HepG2 (cell line): Measurements from ENCODE around the gene TF. TPM values are rescaled to one million over a fixed set of nuclear protein-coding genes. Genes with fewer than 3 reads are reported as not detected.

ENCODE experiments used
- CC2D1A ChIP-seq: sonication (generic); formaldehyde crosslinking; IDR thresholded peaks from 2 replicates; pipeline ENCODE4 v1.8.1; 2023; ENCODE audit warnings: mild to moderate bottlenecking, missing genetic modification reagents
- CENPT ChIP-seq: sonication (generic); formaldehyde crosslinking; IDR thresholded peaks from 2 replicates; pipeline ENCODE4 v1.8.0; 2022; ENCODE audit warnings: low read depth, mild to moderate bottlenecking, moderate library complexity, missing genetic modification reagents
- DNMT3B ChIP-seq: conservative IDR thresholded peaks from 2 replicates; pipeline ENCODE4 v1.6.1; 2016; ENCODE audit warnings: missing biosample characterization, control low read depth
- DR1 ChIP-seq: sonication (generic); formaldehyde crosslinking; IDR thresholded peaks from 2 replicates; pipeline ENCODE4 v1.8.0; 2021; ENCODE audit warnings: mild to moderate bottlenecking, missing genetic modification reagents, inconsistent platforms
- EED ChIP-seq: sonication (generic); formaldehyde crosslinking; IDR thresholded peaks from 2 replicates; pipeline ENCODE4 v1.5.0; 2020; ENCODE audit warnings: mild to moderate bottlenecking, missing genetic modification reagents
- GLI4 ChIP-seq: sonication (generic); formaldehyde crosslinking; IDR thresholded peaks from 2 replicates; pipeline ENCODE4 v1.5.1; 2020; ENCODE audit warnings: missing genetic modification reagents, mild to moderate bottlenecking, moderate library complexity, borderline replicate concordance
- KDM6A ChIP-seq: IDR thresholded peaks from 2 replicates; pipeline ENCODE4 v1.6.1; 2016; ENCODE audit warnings: low read depth
- MXI1 ChIP-seq: IDR thresholded peaks from 3 replicates; pipeline ENCODE4 v1.6.1; 2012; ENCODE audit warnings: low read depth, low read length, inconsistent platforms, borderline replicate concordance
- NFKB2 ChIP-seq: sonication (generic); formaldehyde crosslinking; IDR thresholded peaks from 2 replicates; pipeline ENCODE4 v1.4.0; 2020; ENCODE audit warnings: missing genetic modification reagents, borderline replicate concordance
- NR2C2 ChIP-seq: sonication (generic); formaldehyde crosslinking; IDR thresholded peaks from 2 replicates; pipeline ENCODE4 v1.4.0; 2020; ENCODE audit warnings: missing genetic modification reagents, mild to moderate bottlenecking, moderate library complexity, borderline replicate concordance
- PTBP1 ChIP-seq: fragments of 200-400 bp; formaldehyde crosslinking; IDR thresholded peaks from 2 replicates; pipeline ENCODE4 v1.6.1; 2018; ENCODE audit warnings: low read length, low read depth; ENCODE audit not compliant: poor library complexity, severe bottlenecking
- ZBTB21 ChIP-seq: sonication (generic); formaldehyde crosslinking; IDR thresholded peaks from 2 replicates; pipeline ENCODE4 v1.4.0; 2020; ENCODE audit warnings: missing genetic modification reagents
- ZMYM2 ChIP-seq: sonication (generic); formaldehyde crosslinking; IDR thresholded peaks from 2 replicates; pipeline ENCODE4 v1.8.0; 2022; ENCODE audit warnings: mild to moderate bottlenecking, missing genetic modification reagents
- ZNF160 ChIP-seq: sonication (generic); formaldehyde crosslinking; IDR thresholded peaks from 2 replicates; pipeline ENCODE4 v1.8.0; 2022; ENCODE audit warnings: mild to moderate bottlenecking, inconsistent platforms, missing genetic modification reagents
- ZNF260 ChIP-seq: sonication (generic); formaldehyde crosslinking; IDR thresholded peaks from 2 replicates; pipeline ENCODE4 v1.4.0; 2020; ENCODE audit warnings: missing genetic modification reagents, low read depth, mild to moderate bottlenecking, borderline replicate concordance
- ZNF329 ChIP-seq: sonication (generic); formaldehyde crosslinking; IDR thresholded peaks from 2 replicates; pipeline ENCODE4 v1.9.0; 2021; ENCODE audit warnings: low read depth, mild to moderate bottlenecking, missing genetic modification reagents
- ZNF33B ChIP-seq: sonication (generic); formaldehyde crosslinking; IDR thresholded peaks from 2 replicates; pipeline ENCODE4 v1.5.1; 2020; ENCODE audit warnings: mild to moderate bottlenecking, missing genetic modification reagents
- ZNF557 ChIP-seq: sonication (generic); formaldehyde crosslinking; IDR thresholded peaks from 2 replicates; pipeline ENCODE4 v1.4.0; 2020; ENCODE audit warnings: missing genetic modification reagents
- ZNF567 ChIP-seq: sonication (generic); formaldehyde crosslinking; IDR thresholded peaks from 2 replicates; pipeline ENCODE4 v1.8.1; 2023; ENCODE audit warnings: mild to moderate bottlenecking, missing genetic modification reagents, borderline replicate concordance
- ZNF570 ChIP-seq: sonication (generic); formaldehyde crosslinking; IDR thresholded peaks from 2 replicates; pipeline ENCODE4 v1.4.0; 2020; ENCODE audit warnings: mild to moderate bottlenecking, missing genetic modification reagents, borderline replicate concordance
- ZSCAN20 ChIP-seq: sonication (generic); formaldehyde crosslinking; IDR thresholded peaks from 2 replicates; pipeline ENCODE4 v1.4.0; 2020; ENCODE audit warnings: missing genetic modification reagents, mild to moderate bottlenecking, borderline replicate concordance
- polyA plus RNA-seq, 8 experiments: library from polyadenylated mRNA; depleted of rRNA in 3 of 8; stranded (reverse) in 7 of 8; unstranded in 1 of 8; fragments of >200 nt; fragmentation: Illumina TruSeq in 4 of 8; extraction: Trizol in 4 of 8; gene quantifications; 2 replicates each; pipeline versions ENCODE4 v1.2.1 to v1.2.3, GENCODE V29; 2011 to 2016; ENCODE audit warnings: low read depth in 4 of 8, missing spikeins in 1 of 8, mixed read lengths in 1 of 8; ENCODE audit not compliant: insufficient read depth in 1 of 8
- total RNA-seq, 5 experiments: library from RNA; depleted of rRNA; stranded (reverse); fragments of >200 nt; fragmentation: Illumina TruSeq; extraction: Trizol; gene quantifications; 2 replicates each; pipeline ENCODE4 v1.2.3, GENCODE V29; 2016; ENCODE audit warnings: low read depth in 1 of 5
- TF ChIP-seq, protein P1 (sequence below): sonication (generic); formaldehyde crosslinking; IDR thresholded peaks from 2 replicates; pipeline ENCODE4 v1.8.0; 2022; ENCODE audit warnings: missing genetic modification reagents, low read depth, mild to moderate bottlenecking, borderline replicate concordance
- TF ChIP-seq, protein P2 (sequence below): sonication (generic); formaldehyde crosslinking; IDR thresholded peaks from 2 replicates; pipeline ENCODE4 v1.5.0; 2020; ENCODE audit warnings: mild to moderate bottlenecking, missing genetic modification reagents
- TF ChIP-seq, protein P3 (sequence below): sonication (generic); formaldehyde crosslinking; conservative IDR thresholded peaks from 2 replicates; pipeline ENCODE4 v1.4.0; 2020; ENCODE audit warnings: mild to moderate bottlenecking, missing genetic modification reagents, moderate library complexity

TF gene
- total and polyA plus RNA-seq, 2 of the 13 experiments (the other 11 are each of a cell fraction or from before 2014, with no cell fraction given) = 10,074 to 11,821 TPM

DNA sequence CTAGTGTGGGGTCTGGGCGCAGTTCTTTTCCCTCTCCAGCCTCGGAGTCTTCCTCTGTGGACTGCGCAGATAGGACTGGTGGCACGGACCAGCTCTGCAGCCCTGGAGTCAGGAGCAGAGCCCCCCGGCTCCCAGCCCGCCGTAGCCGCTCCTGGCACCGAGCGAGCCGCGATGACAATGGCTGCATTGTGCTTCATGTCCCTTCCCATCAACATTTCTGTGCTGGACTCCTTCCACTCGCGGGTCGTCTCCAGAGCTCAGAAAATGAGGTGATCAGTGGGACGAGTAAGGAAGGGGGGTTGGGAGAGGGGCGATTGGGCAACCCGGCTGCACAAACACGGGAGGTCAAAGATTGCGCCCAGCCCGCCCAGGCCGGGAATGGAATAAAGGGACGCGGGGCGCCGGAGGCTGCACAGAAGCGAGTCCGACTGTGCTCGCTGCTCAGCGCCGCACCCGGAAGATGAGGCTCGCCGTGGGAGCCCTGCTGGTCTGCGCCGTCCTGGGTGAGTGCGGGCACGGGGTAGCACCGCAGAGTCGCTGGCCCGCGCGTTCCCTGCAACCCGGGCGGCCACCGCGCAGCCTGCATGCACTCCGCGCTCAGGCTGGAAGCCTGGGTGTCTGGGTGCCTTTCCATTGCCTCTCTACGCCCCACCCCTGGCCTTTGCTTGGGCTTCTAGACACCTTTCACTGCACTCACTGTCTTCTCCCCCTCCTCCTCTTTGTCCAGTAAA lies at the start of gene TF (continued):
- TF ChIP-seq KDM6A (CRISPR knock-in tag) = peak; percentile 78
- peak; percentile 97 for TF ChIP-seq DR1 (CRISPR knock-in tag)
- TF ChIP-seq, protein P1, sequence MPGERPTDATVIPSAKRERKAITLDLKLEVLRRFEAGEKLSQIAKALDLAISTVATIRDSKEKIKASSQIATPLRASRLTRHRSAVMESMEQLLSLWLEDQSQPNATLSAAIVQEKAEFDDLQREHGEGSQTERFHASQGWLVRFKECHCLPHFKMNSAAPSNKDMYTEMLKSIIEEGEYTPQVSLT = no peak; the same call in 1 of the 2 replicates
- TF ChIP-seq ZNF570 (CRISPR knock-in tag) = peak; percentile 74
- no peak for TF ChIP-seq PTBP1
- peak; percentile 94 for TF ChIP-seq ZMYM2
- TF ChIP-seq NFKB2 = peak; percentile 88
- TF ChIP-seq ZNF557 = no peak
- TF ChIP-seq, protein P2, sequence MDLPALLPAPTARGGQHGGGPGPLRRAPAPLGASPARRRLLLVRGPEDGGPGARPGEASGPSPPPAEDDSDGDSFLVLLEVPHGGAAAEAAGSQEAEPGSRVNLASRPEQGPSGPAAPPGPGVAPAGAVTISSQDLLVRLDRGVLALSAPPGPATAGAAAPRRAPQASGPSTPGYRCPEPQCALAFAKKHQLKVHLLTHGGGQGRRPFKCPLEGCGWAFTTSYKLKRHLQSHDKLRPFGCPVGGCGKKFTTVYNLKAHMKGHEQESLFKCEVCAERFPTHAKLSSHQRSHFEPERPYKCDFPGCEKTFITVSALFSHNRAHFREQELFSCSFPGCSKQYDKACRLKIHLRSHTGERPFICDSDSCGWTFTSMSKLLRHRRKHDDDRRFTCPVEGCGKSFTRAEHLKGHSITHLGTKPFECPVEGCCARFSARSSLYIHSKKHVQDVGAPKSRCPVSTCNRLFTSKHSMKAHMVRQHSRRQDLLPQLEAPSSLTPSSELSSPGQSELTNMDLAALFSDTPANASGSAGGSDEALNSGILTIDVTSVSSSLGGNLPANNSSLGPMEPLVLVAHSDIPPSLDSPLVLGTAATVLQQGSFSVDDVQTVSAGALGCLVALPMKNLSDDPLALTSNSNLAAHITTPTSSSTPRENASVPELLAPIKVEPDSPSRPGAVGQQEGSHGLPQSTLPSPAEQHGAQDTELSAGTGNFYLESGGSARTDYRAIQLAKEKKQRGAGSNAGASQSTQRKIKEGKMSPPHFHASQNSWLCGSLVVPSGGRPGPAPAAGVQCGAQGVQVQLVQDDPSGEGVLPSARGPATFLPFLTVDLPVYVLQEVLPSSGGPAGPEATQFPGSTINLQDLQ (CRISPR knock-in tag) = no peak
- no peak for TF ChIP-seq DNMT3B (CRISPR knock-in tag)
- TF ChIP-seq GLI4 (CRISPR knock-in tag) = no peak
- TF ChIP-seq CC2D1A (CRISPR knock-in tag) = peak; percentile 43; the same call in 1 of the 2 replicates
- peak; percentile 53; the same call in 1 of the 2 replicates for TF ChIP-seq ZNF160
- TF ChIP-seq CENPT (CRISPR knock-in tag) = peak; percentile 85
- TF ChIP-seq, protein P3, sequence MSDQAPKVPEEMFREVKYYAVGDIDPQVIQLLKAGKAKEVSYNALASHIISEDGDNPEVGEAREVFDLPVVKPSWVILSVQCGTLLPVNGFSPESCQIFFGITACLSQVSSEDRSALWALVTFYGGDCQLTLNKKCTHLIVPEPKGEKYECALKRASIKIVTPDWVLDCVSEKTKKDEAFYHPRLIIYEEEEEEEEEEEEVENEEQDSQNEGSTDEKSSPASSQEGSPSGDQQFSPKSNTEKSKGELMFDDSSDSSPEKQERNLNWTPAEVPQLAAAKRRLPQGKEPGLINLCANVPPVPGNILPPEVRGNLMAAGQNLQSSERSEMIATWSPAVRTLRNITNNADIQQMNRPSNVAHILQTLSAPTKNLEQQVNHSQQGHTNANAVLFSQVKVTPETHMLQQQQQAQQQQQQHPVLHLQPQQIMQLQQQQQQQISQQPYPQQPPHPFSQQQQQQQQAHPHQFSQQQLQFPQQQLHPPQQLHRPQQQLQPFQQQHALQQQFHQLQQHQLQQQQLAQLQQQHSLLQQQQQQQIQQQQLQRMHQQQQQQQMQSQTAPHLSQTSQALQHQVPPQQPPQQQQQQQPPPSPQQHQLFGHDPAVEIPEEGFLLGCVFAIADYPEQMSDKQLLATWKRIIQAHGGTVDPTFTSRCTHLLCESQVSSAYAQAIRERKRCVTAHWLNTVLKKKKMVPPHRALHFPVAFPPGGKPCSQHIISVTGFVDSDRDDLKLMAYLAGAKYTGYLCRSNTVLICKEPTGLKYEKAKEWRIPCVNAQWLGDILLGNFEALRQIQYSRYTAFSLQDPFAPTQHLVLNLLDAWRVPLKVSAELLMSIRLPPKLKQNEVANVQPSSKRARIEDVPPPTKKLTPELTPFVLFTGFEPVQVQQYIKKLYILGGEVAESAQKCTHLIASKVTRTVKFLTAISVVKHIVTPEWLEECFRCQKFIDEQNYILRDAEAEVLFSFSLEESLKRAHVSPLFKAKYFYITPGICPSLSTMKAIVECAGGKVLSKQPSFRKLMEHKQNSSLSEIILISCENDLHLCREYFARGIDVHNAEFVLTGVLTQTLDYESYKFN = peak; percentile 96
- TF ChIP-seq EED (CRISPR knock-in tag) = peak; percentile 71; the same call in 1 of the 2 replicates
- TF ChIP-seq ZNF567 (CRISPR knock-in tag) = no peak
- TF ChIP-seq NR2C2 (CRISPR knock-in tag) = peak; percentile 88
- TF ChIP-seq ZSCAN20 = no peak
- no peak for TF ChIP-seq ZNF260 (CRISPR knock-in tag)
- TF ChIP-seq ZBTB21 (CRISPR knock-in tag) = 0 out of 2 replicates have a peak, but pooled peaks have one; percentile 29
- TF ChIP-seq ZNF329 (CRISPR knock-in tag) = peak; percentile 88
- peak; percentile 38; the same call in 1 of the 2 replicates for TF ChIP-seq ZNF33B
- peak; percentile 80; the same call in 1 of the 3 replicates for TF ChIP-seq MXI1
